ENCODE data around the gene COPS2.

The COPS2 gene

DNA sequence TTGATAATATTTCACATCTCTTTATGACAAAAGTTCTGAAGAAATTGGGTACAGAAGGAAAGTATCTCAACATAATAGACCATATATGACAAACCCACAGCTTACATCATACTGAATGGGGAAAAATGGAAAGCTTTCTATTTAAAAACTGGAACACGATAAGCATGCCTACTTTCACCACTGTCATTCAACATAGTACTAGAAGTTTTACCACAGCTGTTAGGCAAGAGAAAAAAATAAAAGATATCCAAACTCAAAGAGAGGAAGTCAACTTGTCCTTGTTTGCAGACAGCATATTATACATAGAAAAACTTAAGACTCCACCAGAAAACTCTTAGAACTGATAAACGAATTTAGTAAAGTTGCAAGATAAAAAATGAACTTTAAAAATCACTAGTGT is 40.3 kb downstream of the COPS2 start:
- H3K27me3 ChIP-seq (ENCODE audit: insufficient read depth, poor library complexity, severe bottlenecking), result no peaks in the 10 kb centered on the region

GRCh38 chr15:49110158-49110944 is 45.0 kb downstream of the COPS2 start:
- no peak overlapping the region for H3K27ac ChIP-seq (replicated peaks)
- TF ChIP-seq, protein P1, sequence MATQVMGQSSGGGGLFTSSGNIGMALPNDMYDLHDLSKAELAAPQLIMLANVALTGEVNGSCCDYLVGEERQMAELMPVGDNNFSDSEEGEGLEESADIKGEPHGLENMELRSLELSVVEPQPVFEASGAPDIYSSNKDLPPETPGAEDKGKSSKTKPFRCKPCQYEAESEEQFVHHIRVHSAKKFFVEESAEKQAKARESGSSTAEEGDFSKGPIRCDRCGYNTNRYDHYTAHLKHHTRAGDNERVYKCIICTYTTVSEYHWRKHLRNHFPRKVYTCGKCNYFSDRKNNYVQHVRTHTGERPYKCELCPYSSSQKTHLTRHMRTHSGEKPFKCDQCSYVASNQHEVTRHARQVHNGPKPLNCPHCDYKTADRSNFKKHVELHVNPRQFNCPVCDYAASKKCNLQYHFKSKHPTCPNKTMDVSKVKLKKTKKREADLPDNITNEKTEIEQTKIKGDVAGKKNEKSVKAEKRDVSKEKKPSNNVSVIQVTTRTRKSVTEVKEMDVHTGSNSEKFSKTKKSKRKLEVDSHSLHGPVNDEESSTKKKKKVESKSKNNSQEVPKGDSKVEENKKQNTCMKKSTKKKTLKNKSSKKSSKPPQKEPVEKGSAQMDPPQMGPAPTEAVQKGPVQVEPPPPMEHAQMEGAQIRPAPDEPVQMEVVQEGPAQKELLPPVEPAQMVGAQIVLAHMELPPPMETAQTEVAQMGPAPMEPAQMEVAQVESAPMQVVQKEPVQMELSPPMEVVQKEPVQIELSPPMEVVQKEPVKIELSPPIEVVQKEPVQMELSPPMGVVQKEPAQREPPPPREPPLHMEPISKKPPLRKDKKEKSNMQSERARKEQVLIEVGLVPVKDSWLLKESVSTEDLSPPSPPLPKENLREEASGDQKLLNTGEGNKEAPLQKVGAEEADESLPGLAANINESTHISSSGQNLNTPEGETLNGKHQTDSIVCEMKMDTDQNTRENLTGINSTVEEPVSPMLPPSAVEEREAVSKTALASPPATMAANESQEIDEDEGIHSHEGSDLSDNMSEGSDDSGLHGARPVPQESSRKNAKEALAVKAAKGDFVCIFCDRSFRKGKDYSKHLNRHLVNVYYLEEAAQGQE (IDR thresholded peaks at IDR 0.05; ENCODE audit: insufficient replicate concordance, low read depth), result no peak
- TF ChIP-seq POLR2AphosphoS5 (IDR thresholded peaks at IDR 0.05; ENCODE audit: low read depth), result no peak
- TF ChIP-seq, protein P2, sequence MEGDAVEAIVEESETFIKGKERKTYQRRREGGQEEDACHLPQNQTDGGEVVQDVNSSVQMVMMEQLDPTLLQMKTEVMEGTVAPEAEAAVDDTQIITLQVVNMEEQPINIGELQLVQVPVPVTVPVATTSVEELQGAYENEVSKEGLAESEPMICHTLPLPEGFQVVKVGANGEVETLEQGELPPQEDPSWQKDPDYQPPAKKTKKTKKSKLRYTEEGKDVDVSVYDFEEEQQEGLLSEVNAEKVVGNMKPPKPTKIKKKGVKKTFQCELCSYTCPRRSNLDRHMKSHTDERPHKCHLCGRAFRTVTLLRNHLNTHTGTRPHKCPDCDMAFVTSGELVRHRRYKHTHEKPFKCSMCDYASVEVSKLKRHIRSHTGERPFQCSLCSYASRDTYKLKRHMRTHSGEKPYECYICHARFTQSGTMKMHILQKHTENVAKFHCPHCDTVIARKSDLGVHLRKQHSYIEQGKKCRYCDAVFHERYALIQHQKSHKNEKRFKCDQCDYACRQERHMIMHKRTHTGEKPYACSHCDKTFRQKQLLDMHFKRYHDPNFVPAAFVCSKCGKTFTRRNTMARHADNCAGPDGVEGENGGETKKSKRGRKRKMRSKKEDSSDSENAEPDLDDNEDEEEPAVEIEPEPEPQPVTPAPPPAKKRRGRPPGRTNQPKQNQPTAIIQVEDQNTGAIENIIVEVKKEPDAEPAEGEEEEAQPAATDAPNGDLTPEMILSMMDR (IDR thresholded peaks at IDR 0.05; ENCODE audit: insufficient read depth, low read length), result no peak
- no peak for TF ChIP-seq GABPA (IDR thresholded peaks at IDR 0.05; ENCODE audit: low read depth)
- TF ChIP-seq SPI1 (IDR thresholded peaks at IDR 0.05; ENCODE audit: borderline replicate concordance, low read depth), result no peak
- no peaks in the 10 kb centered on the region for H3K27me3 ChIP-seq (ENCODE audit: insufficient read depth, poor library complexity, severe bottlenecking)
- no peak for DNase-seq (ENCODE audit: low read depth in 1 of 2, low spot score in 1 of 2)
- H3K4me3 ChIP-seq (replicated peaks; ENCODE audit: insufficient read depth, low read length), result no peak overlapping the region

More for the DNA sequence above, 40.3 kb downstream of the COPS2 start:
- 0 out of 2 replicates have a peak overlapping the region, but pooled peaks have one; percentile 2 for H3K27ac ChIP-seq (replicated peaks)
- DNase-seq (ENCODE audit: low read depth in 1 of 2, low spot score in 1 of 2), result peak in 1 of 2 experiments; percentile 2
- TF ChIP-seq, protein P1 (IDR thresholded peaks at IDR 0.05; ENCODE audit: insufficient replicate concordance, low read depth), result no peak
- TF ChIP-seq, protein P2 (IDR thresholded peaks at IDR 0.05; ENCODE audit: insufficient read depth, low read length), result no peak
- TF ChIP-seq SPI1 (IDR thresholded peaks at IDR 0.05; ENCODE audit: borderline replicate concordance, low read depth) (peak; percentile 86), GABPA (IDR thresholded peaks at IDR 0.05; ENCODE audit: low read depth) (no peak)
- no peak overlapping the region for H3K4me3 ChIP-seq (replicated peaks; ENCODE audit: insufficient read depth, low read length)

GRCh38 chr15:49103002-49103401 is 52.4 kb downstream of the COPS2 start:
- Histone ChIP-seq H3K27ac (replicated peaks) (no peak overlapping the region), H3K4me3 (replicated peaks; ENCODE audit: insufficient read depth, low read length) (no peak overlapping the region), H3K27me3 (ENCODE audit: insufficient read depth, poor library complexity, severe bottlenecking) (no peaks in the 10 kb centered on the region)
- no peak for TF ChIP-seq POLR2AphosphoS5 (IDR thresholded peaks at IDR 0.05; ENCODE audit: low read depth)
- TF ChIP-seq SPI1 (IDR thresholded peaks at IDR 0.05; ENCODE audit: borderline replicate concordance, low read depth), result no peak
- TF ChIP-seq GABPA (IDR thresholded peaks at IDR 0.05; ENCODE audit: low read depth), result no peak
- TF ChIP-seq, protein P1 (IDR thresholded peaks at IDR 0.05; ENCODE audit: insufficient replicate concordance, low read depth), result no peak
- TF ChIP-seq, protein P2 (IDR thresholded peaks at IDR 0.05; ENCODE audit: insufficient read depth, low read length), result no peak
- DNase-seq (ENCODE audit: low read depth in 1 of 2, low spot score in 1 of 2), result no peak
